HG02938 (cell line): ENCODE measurements around the gene ABHD16A.

ENCODE experiments used
- ATAC-seq: cut with Tn5 transposase; IDR thresholded peaks from one replicate; pipeline ENCODE4 v1.9.1; 2021; ENCODE audit warnings: mild to moderate bottlenecking, moderate library complexity; ENCODE audit not compliant: unreplicated experiment

ABHD16A gene

DNA sequence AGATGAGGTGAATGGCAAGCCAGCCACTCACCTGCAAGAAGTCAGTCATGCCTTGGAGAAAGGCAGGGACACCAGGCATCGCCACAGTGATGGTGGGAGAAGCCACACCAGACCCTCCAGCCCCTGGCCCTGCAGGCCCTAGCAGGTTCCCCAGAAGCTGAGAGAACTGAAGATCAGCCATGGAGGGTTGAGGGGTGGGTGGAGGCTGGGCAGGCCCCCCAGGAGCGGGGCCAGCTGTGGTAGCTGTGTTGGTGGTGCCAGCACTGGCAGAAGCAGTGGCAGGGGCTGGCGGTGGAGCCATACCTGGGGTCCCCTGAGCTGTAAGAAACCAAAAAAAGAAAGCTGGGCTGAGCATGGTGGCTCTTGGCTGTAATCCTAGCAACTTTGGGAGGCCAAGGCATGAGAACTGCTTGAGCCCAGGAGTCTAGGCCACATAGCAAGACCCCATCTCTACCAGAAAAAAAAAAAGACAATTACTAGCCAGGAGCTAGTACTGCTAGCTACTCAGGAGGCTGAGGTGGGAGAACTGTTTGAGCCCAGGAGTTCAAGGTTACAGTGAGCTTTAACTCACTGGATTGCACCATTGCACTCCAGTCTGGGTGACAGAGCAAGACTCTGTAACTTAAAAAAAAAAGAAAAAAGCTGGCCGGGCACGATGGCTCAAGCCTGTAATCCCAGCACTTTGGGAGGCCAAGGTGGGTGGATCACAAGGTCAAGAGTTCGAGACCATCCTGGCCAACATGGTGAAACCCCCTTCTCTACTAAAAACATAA is 60.1 kb downstream of the ABHD16A start:
- no peak for ATAC-seq

DNA sequence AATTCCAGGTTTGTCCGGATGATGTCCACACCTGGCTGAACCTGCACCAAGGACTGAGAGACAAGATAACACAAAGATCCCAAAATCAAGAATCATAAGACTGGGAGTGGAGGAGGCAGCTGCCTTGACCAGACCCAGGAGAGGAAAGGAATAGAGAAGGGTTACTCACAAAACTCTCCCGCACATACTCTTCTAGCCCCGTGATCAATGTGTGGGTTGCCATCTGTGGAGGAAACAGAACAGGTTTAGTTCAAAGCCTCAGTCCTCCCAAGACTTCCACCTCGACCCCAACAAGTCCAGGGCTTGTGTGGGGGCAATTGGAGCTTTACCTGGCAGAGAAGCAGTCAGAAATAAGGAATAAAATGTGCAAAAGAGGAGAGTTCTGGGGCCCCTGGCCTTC is 61.8 kb downstream of the ABHD16A start:
- ATAC-seq: no peak

DNA sequence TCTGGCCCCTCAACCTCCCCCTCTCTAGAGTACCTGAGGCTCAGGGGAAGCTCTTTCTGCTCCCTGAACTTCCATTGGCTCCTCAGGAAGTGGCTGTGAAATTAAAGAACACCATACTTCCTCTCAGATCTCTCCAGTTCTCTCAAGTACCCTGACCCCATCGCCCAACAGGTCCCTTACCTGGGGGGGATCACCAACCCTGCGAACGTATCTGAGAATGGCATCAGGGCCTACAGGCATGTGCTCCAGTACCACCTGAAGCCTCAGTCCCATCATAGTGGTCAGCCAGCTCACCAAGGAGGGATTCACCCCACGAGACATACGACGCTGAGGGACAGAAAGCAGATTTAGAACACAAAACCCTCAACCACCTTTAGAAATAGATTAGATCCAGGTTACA is 62.5 kb downstream of the ABHD16A start:
- no peak for ATAC-seq

DNA sequence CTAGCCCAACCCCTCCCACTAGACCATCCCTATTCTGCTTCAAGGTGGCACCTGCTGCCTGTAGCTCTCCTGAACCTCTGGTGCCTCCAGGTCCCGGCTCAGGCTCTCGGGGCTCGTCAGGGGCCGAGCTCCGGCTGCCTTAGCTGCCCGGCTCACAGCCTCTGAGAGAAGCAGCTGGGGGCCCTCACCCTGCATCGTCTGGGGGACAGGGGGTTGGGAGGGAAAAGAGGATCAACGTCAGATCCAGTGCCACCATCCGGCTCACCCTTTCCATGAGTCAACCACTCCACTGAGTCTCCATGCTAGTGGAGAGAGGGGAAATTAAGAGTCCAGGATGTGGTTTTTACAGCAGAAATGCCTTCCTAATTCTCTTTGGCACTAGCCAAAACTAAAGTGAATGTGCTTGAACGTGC is 63.7 kb downstream of the ABHD16A start:
- no peak for ATAC-seq

DNA sequence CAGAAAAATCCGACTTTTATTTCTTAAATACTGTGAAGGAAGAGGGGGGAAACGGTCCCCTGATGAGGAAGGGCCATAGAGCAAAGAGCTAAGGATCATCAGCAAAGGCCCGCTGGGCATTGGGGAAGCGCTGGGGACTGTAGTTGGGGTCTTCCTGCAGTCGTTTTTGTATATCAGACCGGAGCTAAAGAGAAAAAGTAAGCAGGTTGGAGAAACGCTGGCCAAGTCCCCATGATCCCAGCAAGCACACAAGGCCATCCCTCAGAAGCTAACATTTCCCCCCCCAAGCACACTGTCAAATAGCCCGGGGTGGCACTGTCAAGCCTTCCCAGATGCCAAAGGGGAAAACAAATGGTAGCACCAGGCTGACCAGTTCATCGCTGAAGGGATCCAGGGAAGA is 64.1 kb downstream of the ABHD16A start:
- no peak for ATAC-seq
